Endothelial cell of hepatic sinusoid (primary cell): ENCODE measurements around the gene LEP.

ENCODE experiments used
- in situ Hi-C: cut with HindIII; loops from 2 replicates; pipeline ENCODE4 v1.10.0; 2017; ENCODE audit warnings: low sequenced_read_pairs

LEP gene

GRCh38 chr7:128242661-128243060 is 1.6 kb downstream of the LEP start:
- in situ Hi-C loops = no loop called here

- in situ Hi-C loops = no loop called here
Observed at GRCh38 chr7:128243273-128243672, 2.2 kb downstream of the LEP start.

- in situ Hi-C loops = no loop called here
Observed at GRCh38 chr7:128244861-128245260, 3.8 kb downstream of the LEP start.

- in situ Hi-C loops = no loop called here
Observed at GRCh38 chr7:128247108-128247507, 6.0 kb downstream of the LEP start.

GRCh38 chr7:128247640-128248194 is 6.6 kb downstream of the LEP start:
- in situ Hi-C loops = no loop called here

GRCh38 chr7:128251337-128251736 is 10.3 kb downstream of the LEP start:
- in situ Hi-C loops = no loop called here

GRCh38 chr7:128253701-128254100 is 12.6 kb downstream of the LEP start:
- in situ Hi-C loops = no loop called here

- in situ Hi-C loops = no loop called here
Observed at GRCh38 chr7:128254470-128254869, 13.4 kb downstream of the LEP start.

GRCh38 chr7:128255271-128255670 is 14.2 kb downstream of the LEP start:
- in situ Hi-C loops = no loop called here

GRCh38 chr7:128257458-128257857 is 16.4 kb downstream of the LEP start:
- in situ Hi-C loops = no loop called here

- in situ Hi-C loops = no loop called here
Observed at GRCh38 chr7:128259131-128260061, 18.3 kb downstream of the LEP start.

GRCh38 chr7:128260069-128260795 is 19.2 kb downstream of the LEP start:
- in situ Hi-C loops = no loop called here

GRCh38 chr7:128262273-128263028 is 21.4 kb downstream of the LEP start:
- in situ Hi-C loops = no loop called here

GRCh38 chr7:128263420-128263819 is 22.3 kb downstream of the LEP start:
- in situ Hi-C loops = no loop called here

- in situ Hi-C loops = no loop called here
Observed at GRCh38 chr7:128264477-128264876, 23.4 kb downstream of the LEP start.

GRCh38 chr7:128265156-128265905 is 24.3 kb downstream of the LEP start:
- in situ Hi-C loops = no loop called here

- in situ Hi-C loops = no loop called here
Observed at GRCh38 chr7:128265906-128266300, 24.8 kb downstream of the LEP start.

- in situ Hi-C loops = no loop called here
Observed at GRCh38 chr7:128266529-128266882, 25.4 kb downstream of the LEP start.

GRCh38 chr7:128266883-128267594 is 26.0 kb downstream of the LEP start:
- in situ Hi-C loops = no loop called here

- in situ Hi-C loops = no loop called here
Observed at GRCh38 chr7:128267595-128267924, 26.5 kb downstream of the LEP start.
